B cell (primary cell): Measurements from ENCODE around the gene HSPB7. TPM values are rescaled to one million over a fixed set of nuclear protein-coding genes. Genes with fewer than 3 reads are reported as not detected.

ENCODE experiments used
- ATAC-seq: fragments of 200-7000 bp; cut with Tn5 transposase; one replicate; pipeline ENCODE4 v1.10.0; 2021; ENCODE audit warnings: low read depth, mild to moderate bottlenecking, moderate number of reproducible peaks, moderate library complexity
- CTCF ChIA-PET: fragments of 350-600 bp; sonication (Branson Sonifier 250); formaldehyde crosslinking; loops from one replicate; lab custom pipeline; 2021; ENCODE audit warnings: antibody characterized with exemption, inconsistent platforms; lab: Charles Lee
- POLR2A ChIA-PET: fragments of 350-600 bp; sonication (Branson Sonifier 250); formaldehyde crosslinking; loops from one replicate; lab custom pipeline; 2021; ENCODE audit warnings: antibody characterized with exemption; lab: Charles Lee
- DNase-seq: peaks from one replicate; pipeline ENCODE4 v3.0.0; 2013
- H2AFZ ChIP-seq: 2 replicates; pipeline ENCODE4 v1.6.1; 2012; ENCODE audit warnings: mild to moderate bottlenecking, low read depth, low read length; ENCODE audit not compliant: insufficient read depth, poor library complexity, severe bottlenecking
- H3K27ac ChIP-seq, 2 donors: 1 replicate in 1 of 2; 2 replicates in 1 of 2; pipeline ENCODE4 v1.5.1; 2012 to 2013; ENCODE audit warnings: low read length in 2 of 2, mild to moderate bottlenecking in 2 of 2, moderate library complexity in 1 of 2
- H3K27me3 ChIP-seq, 4 experiments: fragments of 200-600 bp in 1 of 4; sonication (generic) in 1 of 4; replicated peaks in 1 of 4; 1 replicate in 2 of 4; 2 replicates in 2 of 4; pipeline versions ENCODE4 v1.6.1 to v1.7.0; 2013 to 2016; ENCODE audit warnings: low read length in 3 of 4, mild to moderate bottlenecking in 2 of 4, mixed read lengths in 1 of 4, moderate library complexity in 1 of 4; ENCODE audit not compliant: insufficient read depth in 4 of 4, control insufficient read depth in 3 of 4; ENCODE audit errors: control extremely low read depth in 1 of 4
- H3K36me3 ChIP-seq, 2 experiments: replicated peaks in 1 of 2; 1 replicate in 1 of 2; 2 replicates in 1 of 2; pipeline versions ENCODE4 v1.6.1 to v1.7.1; 2013; ENCODE audit warnings: low read length in 1 of 2; ENCODE audit not compliant: insufficient read depth in 2 of 2, control insufficient read depth in 1 of 2; ENCODE audit errors: control extremely low read depth in 1 of 2, extremely low read depth in 1 of 2
- H3K4me1 ChIP-seq, 2 donors: fragments of 200-600 bp in 1 of 2; sonication (generic) in 1 of 2; 1 replicate in 1 of 2; 2 replicates in 1 of 2; pipeline versions ENCODE4 v1.5.1 to v1.6.1; 2013 to 2017; ENCODE audit warnings: low read length in 2 of 2; ENCODE audit not compliant: control insufficient read depth in 2 of 2, insufficient read depth in 2 of 2
- H3K4me2 ChIP-seq: replicated peaks from 2 replicates; pipeline ENCODE3; 2012; ENCODE audit warnings: mild to moderate bottlenecking, low read depth, low read length; ENCODE audit not compliant: poor library complexity, severe bottlenecking
- H3K4me3 ChIP-seq, 5 experiments: fragments of 200-600 bp in 1 of 5; sonication (generic) in 1 of 5; 1 replicate in 3 of 5; 2 replicates in 2 of 5; pipeline versions ENCODE4 v1.5.1 to v1.7.0; 2011 to 2016; ENCODE audit warnings: low read length in 4 of 5, mild to moderate bottlenecking in 4 of 5, low read depth in 2 of 5, control low read depth in 1 of 5, moderate library complexity in 1 of 5; ENCODE audit not compliant: insufficient read depth in 1 of 5; ENCODE audit errors: control extremely low read depth in 1 of 5, extremely low read depth in 1 of 5
- H3K79me2 ChIP-seq: fragments of 200-600 bp; sonication (generic); one replicate; pipeline ENCODE4 v1.6.0; 2016; ENCODE audit warnings: low read length; ENCODE audit not compliant: control insufficient read depth, insufficient read depth
- H3K9ac ChIP-seq: fragments of 200-600 bp; sonication (generic); 2 replicates; pipeline ENCODE4 v1.6.1; 2017; ENCODE audit warnings: mild to moderate bottlenecking, low read length, moderate library complexity
- H3K9me3 ChIP-seq, 3 donors: one replicate each; pipeline versions ENCODE4 v1.6.1 to v1.7.1; 2013; ENCODE audit warnings: low read length in 2 of 3; ENCODE audit not compliant: control insufficient read depth in 2 of 3, insufficient read depth in 1 of 3; ENCODE audit errors: control extremely low read depth in 1 of 3
- H4K20me1 ChIP-seq: 2 replicates; pipeline ENCODE4 v1.6.0; 2012; ENCODE audit warnings: mild to moderate bottlenecking, low read length; ENCODE audit not compliant: insufficient read depth, control insufficient read depth, poor library complexity, severe bottlenecking
- H3K27ac Mint-ChIP-seq: one replicate; pipeline ENCODE4 v1.8.0; 2021; ENCODE audit warnings: mixed read lengths
- H3K27me3 Mint-ChIP-seq: one replicate; pipeline ENCODE4 v1.8.0; 2021; ENCODE audit warnings: mixed read lengths
- H3K4me1 Mint-ChIP-seq: one replicate; pipeline ENCODE4 v1.8.0; 2021; ENCODE audit warnings: mixed read lengths
- H3K4me3 Mint-ChIP-seq: one replicate; pipeline ENCODE4 v1.8.0; 2021; ENCODE audit warnings: mixed read lengths
- H3K9me3 Mint-ChIP-seq: one replicate; pipeline ENCODE4 v1.8.0; 2022; ENCODE audit warnings: mixed read lengths; ENCODE audit not compliant: insufficient read depth
- EZH2 ChIP-seq: IDR thresholded peaks from 2 replicates; pipeline ENCODE4 v1.6.1; 2012; ENCODE audit warnings: borderline replicate concordance, low read depth, mild to moderate bottlenecking, moderate library complexity, low read length; ENCODE audit not compliant: insufficient read depth, poor library complexity, severe bottlenecking
- WGBS: methylation state at CpG from one replicate; pipeline ENCODE4 v1.1.5; 2013; ENCODE audit warnings: missing lambda C conversion rate; ENCODE audit not compliant: insufficient coverage; 5-methylcytosine and 5-hydroxymethylcytosine counted together
- intact Hi-C: fragments of 100-400 bp; cut with micrococcal nuclease; formaldehyde crosslinking; loops from one replicate; pipeline ENCODE4 v1.10.0; 2022
- polyA plus RNA-seq: library from polyadenylated mRNA; depleted of rRNA; stranded (reverse); fragments of >200 nt; gene quantifications from 2 replicates; pipeline ENCODE4 v1.2.3, GENCODE V29; 2012
- total RNA-seq, 2 donors: library from RNA; stranded (reverse); fragments of 120-200 nt in 1 of 2; gene quantifications; 1 replicate in 1 of 2; 2 replicates in 1 of 2; pipeline versions ENCODE4 v1.2.3 to v1.2.4, GENCODE V29; 2013 to 2022
- TF ChIP-seq, protein P1 (sequence below): fragments of 200-600 bp; IDR thresholded peaks from one replicate; pipeline ENCODE4 v1.8.0; 2022; ENCODE audit warnings: antibody characterized with exemption, mild to moderate bottlenecking

The HSPB7 gene
- total and polyA plus RNA-seq, 2 donors (not counting 1 experiment from before 2014, with no cell fraction given), result not detected

DNA sequence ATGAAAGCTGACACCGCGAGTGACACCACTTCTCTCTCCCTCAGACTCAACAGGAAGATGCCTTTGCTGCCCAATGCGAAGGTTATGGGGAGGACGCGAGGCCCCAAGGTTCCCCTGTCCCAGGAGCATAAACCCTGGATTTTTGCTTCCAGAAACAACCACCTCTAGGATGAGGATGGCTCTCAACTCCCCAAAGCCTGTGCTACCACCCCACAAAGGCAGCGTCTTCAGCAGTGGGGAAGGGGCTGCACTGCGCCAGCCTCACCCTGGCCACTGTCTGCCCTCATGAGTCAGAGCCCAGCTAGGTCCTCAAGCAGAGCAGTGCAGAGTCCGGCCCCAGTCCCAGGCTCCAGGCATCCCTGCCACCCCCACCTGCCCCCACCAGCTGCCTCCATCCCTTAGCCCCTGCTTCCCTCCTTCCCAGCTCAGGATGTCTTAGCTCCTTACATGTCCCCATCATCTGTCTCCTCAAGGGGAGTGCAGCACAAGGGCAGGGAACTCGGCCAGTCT, 20.7 kb downstream of the HSPB7 start:
- Mint-ChIP-seq H3K4me1 (no peaks in the 10 kb centered on the region), H3K9me3 (no peaks in the 10 kb centered on the region), H3K27me3 (no peaks in the 10 kb centered on the region), H3K4me3 (no peak overlapping the region), H3K27ac (no peak overlapping the region)
- no peak overlapping the region for H3K27ac ChIP-seq
- no peak overlapping the region for H3K4me2 ChIP-seq
- H4K20me1 ChIP-seq, result no peaks in the 10 kb centered on the region
- ChIA-PET CTCF (interaction anchor here (0.9 kb wide), 2 partner anchors 12 to 182 kb away, joined by 3 to 6 read pairs; no protein-coding TSS in a partner anchor), POLR2A (interaction anchor here (0.7 to 0.9 kb wide), 2 partner anchors 161 to 307 kb away, joined by 3 to 6 read pairs; no protein-coding TSS in a partner anchor)
- H3K4me3 ChIP-seq, result no peak overlapping the region
- H3K9me3 ChIP-seq, result no peaks in the 10 kb centered on the region
- no peak for DNase-seq
- intact Hi-C loops, result no loop called here
- TF ChIP-seq EZH2, result no peak
- TF ChIP-seq, protein P1, sequence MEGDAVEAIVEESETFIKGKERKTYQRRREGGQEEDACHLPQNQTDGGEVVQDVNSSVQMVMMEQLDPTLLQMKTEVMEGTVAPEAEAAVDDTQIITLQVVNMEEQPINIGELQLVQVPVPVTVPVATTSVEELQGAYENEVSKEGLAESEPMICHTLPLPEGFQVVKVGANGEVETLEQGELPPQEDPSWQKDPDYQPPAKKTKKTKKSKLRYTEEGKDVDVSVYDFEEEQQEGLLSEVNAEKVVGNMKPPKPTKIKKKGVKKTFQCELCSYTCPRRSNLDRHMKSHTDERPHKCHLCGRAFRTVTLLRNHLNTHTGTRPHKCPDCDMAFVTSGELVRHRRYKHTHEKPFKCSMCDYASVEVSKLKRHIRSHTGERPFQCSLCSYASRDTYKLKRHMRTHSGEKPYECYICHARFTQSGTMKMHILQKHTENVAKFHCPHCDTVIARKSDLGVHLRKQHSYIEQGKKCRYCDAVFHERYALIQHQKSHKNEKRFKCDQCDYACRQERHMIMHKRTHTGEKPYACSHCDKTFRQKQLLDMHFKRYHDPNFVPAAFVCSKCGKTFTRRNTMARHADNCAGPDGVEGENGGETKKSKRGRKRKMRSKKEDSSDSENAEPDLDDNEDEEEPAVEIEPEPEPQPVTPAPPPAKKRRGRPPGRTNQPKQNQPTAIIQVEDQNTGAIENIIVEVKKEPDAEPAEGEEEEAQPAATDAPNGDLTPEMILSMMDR, result no peak
- H2AFZ ChIP-seq, result no peak overlapping the region
- H3K27me3 ChIP-seq, result no peaks in the 10 kb centered on the region
- H3K36me3 ChIP-seq, result no peaks in the 10 kb centered on the region
- no peak for ATAC-seq
- H3K4me1 ChIP-seq, result no peaks in the 10 kb centered on the region
- 94% methylated on average over 7 of the region's 9 CpGs for WGBS
- no peak overlapping the region for H3K9ac ChIP-seq
- H3K79me2 ChIP-seq, result no peaks in the 10 kb centered on the region

DNA sequence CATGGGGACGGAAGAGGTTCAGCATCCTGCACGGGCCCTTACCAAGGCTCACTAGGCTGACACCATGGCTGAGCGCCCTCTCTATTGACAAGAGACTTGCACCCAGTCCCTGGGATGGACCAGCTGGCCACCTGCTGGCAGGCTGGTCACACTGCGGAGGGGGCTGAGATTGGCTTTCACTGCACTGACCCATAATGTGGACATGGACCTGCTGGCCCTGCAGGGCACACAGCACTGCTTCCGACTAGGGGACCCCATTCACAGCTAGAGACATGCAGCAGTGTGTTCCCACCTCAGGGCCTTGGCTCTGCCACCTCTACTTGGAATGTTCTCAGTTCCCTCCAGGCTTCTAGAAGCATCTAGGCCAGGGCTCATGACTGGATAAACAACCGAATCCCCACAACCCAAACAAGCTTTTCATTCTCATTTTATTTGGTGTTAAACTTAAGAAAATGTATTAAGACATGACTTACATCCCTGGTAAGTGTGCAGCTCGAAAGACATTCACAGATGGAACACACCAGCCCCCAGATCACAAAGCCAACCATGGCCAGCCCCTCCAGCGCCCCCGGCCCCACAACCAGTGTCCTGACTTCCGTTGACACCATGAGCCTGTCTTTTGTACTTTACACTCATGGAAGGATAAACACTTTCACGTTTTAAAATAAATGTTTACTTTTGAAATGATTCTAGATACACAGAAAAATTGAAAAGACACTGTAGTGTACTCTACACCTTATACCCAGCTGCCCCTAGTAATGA, 23.1 kb downstream of the HSPB7 start:
- Histone ChIP-seq H3K27me3 (peaks cover 0 to 7% (median under 1%) of the 10 kb centered on the region in 4 experiments), H3K36me3 (no peaks in the 10 kb centered on the region), H4K20me1 (no peaks in the 10 kb centered on the region), H2AFZ (no peak overlapping the region), H3K9me3 (no peaks in the 10 kb centered on the region), H3K4me2 (no peak overlapping the region), H3K4me1 (no peaks in the 10 kb centered on the region), H3K4me3 (no peak overlapping the region), H3K9ac (no peak overlapping the region), H3K27ac (no peak overlapping the region), H3K79me2 (no peaks in the 10 kb centered on the region)
- Mint-ChIP-seq H3K4me1 (no peaks in the 10 kb centered on the region), H3K4me3 (no peak overlapping the region), H3K27ac (no peak overlapping the region), H3K9me3 (no peaks in the 10 kb centered on the region), H3K27me3 (no peaks in the 10 kb centered on the region)
- WGBS, result 79% methylated on average over 8 of the region's 11 CpGs
- ChIA-PET CTCF (interaction anchor here (0.7 to 2.2 kb wide), 9 partner anchors 18 to 191 kb away, joined by 3 to 17 read pairs (median 3); no protein-coding TSS in a partner anchor), POLR2A (interaction anchor here (0.5 kb wide), 1 partner anchor 161 kb away, joined by 7 read pairs; no protein-coding TSS in a partner anchor)
- peak; percentile 53 for DNase-seq
- peak; percentile 69 for ATAC-seq
- TF ChIP-seq, protein P1, result peak; percentile 62
- TF ChIP-seq EZH2, result no peak
- intact Hi-C loops, result loop anchor here (1.0 to 5.0 kb wide), 2 partner anchors 179 to 192 kb away; no protein-coding TSS in a partner anchor
